GM18508 (cell line): Measurements from ENCODE around the gene TAOK3.
A peak's percentile ranks its signal among the peaks of the same experiment; 100 is the strongest.
"Not testable (repeated sequence)": the region's sequence is repeated elsewhere in the genome, so short reads cannot be mapped to it uniquely, and the experiment has no call there.

Experiments
- ATAC-seq: cut with Tn5 transposase; IDR thresholded peaks from one replicate; pipeline ENCODE4 v1.9.1; 2021; ENCODE audit warnings: moderate number of reproducible peaks; ENCODE audit not compliant: insufficient read depth, unreplicated experiment

Gene TAOK3

GRCh38 chr12:118344829-118345228, 27.9 kb downstream of the TAOK3 start:
- ATAC-seq, result no peak

- ATAC-seq, result no peak
These were observed 30.6 kb downstream of the TAOK3 start for GRCh38 chr12:118342090-118342489.

GRCh38 chr12:118337194-118337838, 35.4 kb downstream of the TAOK3 start:
- no peak for ATAC-seq

- no peak for ATAC-seq
These were observed 36.6 kb downstream of the TAOK3 start for GRCh38 chr12:118336123-118336522.

- no peak for ATAC-seq
These were observed 37.7 kb downstream of the TAOK3 start for GRCh38 chr12:118334939-118335567.

GRCh38 chr12:118334241-118334640, 38.5 kb downstream of the TAOK3 start:
- ATAC-seq, result no peak

- no peak for ATAC-seq
These were observed 40.2 kb downstream of the TAOK3 start for GRCh38 chr12:118332511-118332910.

- no peak for ATAC-seq
These were observed 42.2 kb downstream of the TAOK3 start for GRCh38 chr12:118330421-118331018.

GRCh38 chr12:118328486-118329330, 44.0 kb downstream of the TAOK3 start:
- ATAC-seq, result no peak

- no peak for ATAC-seq
These were observed 45.3 kb downstream of the TAOK3 start for GRCh38 chr12:118327391-118327790.

- no peak for ATAC-seq
These were observed 45.7 kb downstream of the TAOK3 start for GRCh38 chr12:118326991-118327390.

- ATAC-seq, result no peak
These were observed 47.6 kb downstream of the TAOK3 start for GRCh38 chr12:118325081-118325480.

GRCh38 chr12:118319627-118320026, 53.1 kb downstream of the TAOK3 start:
- no peak for ATAC-seq

GRCh38 chr12:118318744-118319143, 54.0 kb downstream of the TAOK3 start:
- no peak for ATAC-seq

GRCh38 chr12:118317729-118318128, 55.0 kb downstream of the TAOK3 start:
- ATAC-seq, result no peak

- no peak for ATAC-seq
These were observed 56.9 kb downstream of the TAOK3 start for GRCh38 chr12:118315821-118316220.

- peak; percentile 45 for ATAC-seq
These were observed 60.1 kb downstream of the TAOK3 start for GRCh38 chr12:118312578-118312977.

GRCh38 chr12:118311666-118312065, 61.0 kb downstream of the TAOK3 start:
- no peak for ATAC-seq

- ATAC-seq, result no peak
These were observed 62.4 kb downstream of the TAOK3 start for GRCh38 chr12:118310320-118310719.

- ATAC-seq, result not testable (repeated sequence)
These were observed 64.7 kb downstream of the TAOK3 start for GRCh38 chr12:118308006-118308405.
